ENCODE results near the gene ADGRD2. TPM values are rescaled to one million over a fixed set of nuclear protein-coding genes. Genes with fewer than 3 reads are reported as not detected.

Gene ADGRD2
- total RNA-seq, 3 donors from 2014 or later = 2.6 to 2.9 TPM; not detected in 1

DNA sequence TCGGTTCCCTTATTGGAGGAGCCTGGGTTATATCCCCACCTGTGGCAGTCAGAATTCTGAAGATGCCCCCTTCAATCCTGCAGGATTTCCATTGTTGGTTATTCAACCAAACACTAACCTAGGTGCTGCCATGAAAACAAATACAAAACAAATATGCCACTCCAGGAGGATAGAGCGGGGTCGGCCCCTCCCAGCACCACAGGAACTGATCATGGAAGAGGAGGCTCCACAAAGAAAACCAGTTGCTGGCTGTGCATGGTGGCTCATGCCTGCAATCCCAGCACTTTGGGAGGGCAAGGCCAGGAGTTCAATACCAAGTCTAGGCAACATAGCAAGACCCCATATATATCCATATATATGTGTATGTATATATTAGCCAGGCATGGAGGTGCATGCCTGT is 13.2 kb upstream of the ADGRD2 start:
- Histone ChIP-seq H3K27me3 (no peaks in the 10 kb centered on the region), H3K4me1 (no peaks in the 10 kb centered on the region), H3K36me3 (no peaks in the 10 kb centered on the region), H3K27ac (no peak overlapping the region), H3K9me3 (no peaks in the 10 kb centered on the region), H3K4me3 (no peak overlapping the region)
- DNase-seq (ENCODE audit: low spot score in 2 of 2) = no peak
- intact Hi-C loops (cut with DNase I; ENCODE audit: low total_unique reads) = no loop called here
- TF ChIP-seq POLR2A (IDR thresholded peaks at IDR 0.05) (no peak), CTCF (IDR thresholded peaks at IDR 0.05) (no peak), POLR2AphosphoS5 (IDR thresholded peaks at IDR 0.05) (no peak)

DNA sequence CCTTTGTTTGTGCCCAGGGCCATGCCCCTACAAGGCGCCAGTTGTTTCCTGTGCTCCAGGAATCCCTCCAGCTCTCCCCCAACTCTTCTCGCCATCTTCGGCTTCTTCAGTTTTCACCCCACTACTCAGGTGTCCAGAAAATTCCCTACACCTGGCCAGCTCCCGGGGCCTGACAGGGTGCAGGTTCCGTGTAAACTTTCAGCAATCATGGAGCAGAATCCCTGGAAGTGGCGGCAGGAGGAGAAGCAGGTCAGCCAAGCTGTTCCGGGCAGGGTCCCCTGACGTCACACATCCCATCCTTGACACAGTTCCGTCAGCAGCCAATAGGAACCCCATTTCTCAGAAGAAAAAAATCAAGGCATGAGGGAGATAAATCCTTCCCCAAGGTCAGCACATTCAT is 12.2 kb upstream of the ADGRD2 start:
- Histone ChIP-seq H3K4me3 (no peak overlapping the region), H3K27me3 (no peaks in the 10 kb centered on the region), H3K27ac (no peak overlapping the region), H3K9me3 (no peaks in the 10 kb centered on the region), H3K36me3 (no peaks in the 10 kb centered on the region), H3K4me1 (no peaks in the 10 kb centered on the region)
- DNase-seq (ENCODE audit: low spot score in 2 of 2) = no peak
- intact Hi-C loops (cut with DNase I; ENCODE audit: low total_unique reads) = no loop called here
- no peak for TF ChIP-seq POLR2AphosphoS5 (IDR thresholded peaks at IDR 0.05)
- TF ChIP-seq POLR2A (IDR thresholded peaks at IDR 0.05) = no peak
- no peak for TF ChIP-seq CTCF (IDR thresholded peaks at IDR 0.05)

GRCh38 chr9:124439086-124439485 is 11.2 kb upstream of the ADGRD2 start:
- Histone ChIP-seq H3K27me3 (no peaks in the 10 kb centered on the region), H3K4me3 (no peak overlapping the region), H3K27ac (no peak overlapping the region), H3K9me3 (no peaks in the 10 kb centered on the region), H3K4me1 (no peaks in the 10 kb centered on the region), H3K36me3 (no peaks in the 10 kb centered on the region)
- no peak for TF ChIP-seq POLR2AphosphoS5 (IDR thresholded peaks at IDR 0.05)
- TF ChIP-seq POLR2A (IDR thresholded peaks at IDR 0.05) = no peak
- TF ChIP-seq CTCF (IDR thresholded peaks at IDR 0.05) = no peak
- DNase-seq (ENCODE audit: low spot score in 2 of 2) = no peak
- intact Hi-C loops (cut with DNase I; ENCODE audit: low total_unique reads) = no loop called here

- no peaks in the 10 kb centered on the region for H3K27me3 ChIP-seq
- TF ChIP-seq POLR2AphosphoS5 (IDR thresholded peaks at IDR 0.05) = no peak
- no peak overlapping the region for H3K4me3 ChIP-seq
- H3K4me1 ChIP-seq = no peaks in the 10 kb centered on the region
- DNase-seq (ENCODE audit: low spot score in 2 of 2) = no peak
- intact Hi-C loops (cut with DNase I; ENCODE audit: low total_unique reads) = no loop called here
- H3K36me3 ChIP-seq = no peaks in the 10 kb centered on the region
- no peaks in the 10 kb centered on the region for H3K9me3 ChIP-seq
- no peak overlapping the region for H3K27ac ChIP-seq
Observed at GRCh38 chr9:124439686-124440243, 10.5 kb upstream of the ADGRD2 start.

DNA sequence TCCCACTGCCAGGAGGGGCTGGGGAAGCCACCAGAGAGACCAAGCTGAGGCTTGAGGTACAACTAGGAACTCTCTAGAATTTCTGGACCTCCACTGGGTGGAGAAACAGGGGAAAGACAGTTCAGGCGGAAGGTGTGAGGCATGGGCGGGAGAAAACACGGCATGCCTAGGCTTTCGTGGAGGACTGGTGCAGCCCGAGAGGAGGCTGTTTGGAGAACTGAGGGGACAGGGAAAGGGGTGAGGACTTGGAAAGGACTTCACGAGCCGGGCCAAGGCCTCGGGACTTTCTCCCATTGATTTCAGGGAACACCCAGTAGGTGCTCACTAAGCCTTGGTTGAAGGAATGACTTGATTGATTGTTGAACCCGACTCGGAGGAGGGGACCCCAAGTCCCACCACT is 9.5 kb upstream of the ADGRD2 start:
- no peak for DNase-seq (ENCODE audit: low spot score in 2 of 2)
- TF ChIP-seq POLR2A (IDR thresholded peaks at IDR 0.05) = no peak
- TF ChIP-seq POLR2AphosphoS5 (IDR thresholded peaks at IDR 0.05) = no peak
- no peak for TF ChIP-seq CTCF (IDR thresholded peaks at IDR 0.05)
- no peak overlapping the region for H3K27ac ChIP-seq
- H3K4me1 ChIP-seq = no peaks in the 10 kb centered on the region
- intact Hi-C loops (cut with DNase I; ENCODE audit: low total_unique reads) = no loop called here
- H3K36me3 ChIP-seq = no peaks in the 10 kb centered on the region
- H3K9me3 ChIP-seq = no peaks in the 10 kb centered on the region
- H3K4me3 ChIP-seq = no peak overlapping the region
- H3K27me3 ChIP-seq = no peaks in the 10 kb centered on the region

DNA sequence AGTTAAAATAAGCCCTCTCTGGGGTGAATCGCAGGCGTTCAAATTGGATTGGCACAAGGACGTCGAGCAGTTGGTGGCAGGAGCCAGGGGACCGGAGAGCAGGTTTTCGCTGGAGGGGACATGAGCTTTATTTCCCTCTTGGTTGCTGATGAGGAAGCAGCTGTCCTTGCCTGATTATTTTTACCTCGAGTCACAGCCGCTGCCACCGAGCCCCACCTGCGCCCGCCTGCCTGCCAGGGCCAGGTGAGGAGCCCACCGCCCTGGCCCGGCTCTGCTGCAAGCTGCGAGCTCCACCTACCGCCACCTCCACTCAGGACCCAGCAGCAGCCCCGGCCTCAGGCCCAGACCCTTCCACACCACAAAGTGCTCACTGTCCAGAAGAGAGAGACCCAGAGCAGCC is 9.0 kb upstream of the ADGRD2 start:
- Histone ChIP-seq H3K9me3 (no peaks in the 10 kb centered on the region), H3K4me1 (no peaks in the 10 kb centered on the region), H3K27me3 (no peaks in the 10 kb centered on the region), H3K27ac (no peak overlapping the region), H3K36me3 (no peaks in the 10 kb centered on the region), H3K4me3 (no peak overlapping the region)
- TF ChIP-seq POLR2A (IDR thresholded peaks at IDR 0.05) (no peak), POLR2AphosphoS5 (IDR thresholded peaks at IDR 0.05) (no peak), CTCF (IDR thresholded peaks at IDR 0.05) (no peak)
- intact Hi-C loops (cut with DNase I; ENCODE audit: low total_unique reads) = no loop called here
- DNase-seq (ENCODE audit: low spot score in 2 of 2) = no peak

Data from breast epithelium (tissue), 4 donors.